PC-9 (cell line): ENCODE results near the gene ARHGEF7. TPM values are rescaled to one million over a fixed set of nuclear protein-coding genes. Genes with fewer than 3 reads are reported as not detected.
"Not testable (repeated sequence)": the region's sequence is repeated elsewhere in the genome, so short reads cannot be mapped to it uniquely, and the experiment has no call there.

ENCODE experiments used
- BruUV-seq: library from RNA; stranded (reverse); fragments of 400-500 nt; replicated peaks from 2 replicates; lab custom pipeline; 2021; lab: Mats Ljungman, UMichigan
- CTCF ChIA-PET: fragments of 300-600 bp; sonication (Branson Sonifier 250); formaldehyde crosslinking; loops from one replicate; lab custom pipeline; 2022; ENCODE audit warnings: antibody characterized with exemption; lab: Charles Lee
- POLR2A ChIA-PET: fragments of 300-600 bp; sonication (Branson Sonifier 250); formaldehyde crosslinking; loops from one replicate; lab custom pipeline; 2022; ENCODE audit warnings: antibody characterized with exemption; ENCODE audit not compliant: unreplicated experiment; lab: Charles Lee
- DNase-seq, 2 experiments: peaks; one replicate each; pipeline versions ENCODE4 v3.0.0 to v3.0.0-alpha.2; 2015 to 2022; ENCODE audit warnings: mixed read lengths in 1 of 2
- H2AFZ ChIP-seq: fragments of 200-600 bp; sonication (generic); 2 replicates; pipeline ENCODE4 v1.8.1; 2017; ENCODE audit warnings: antibody characterized with exemption
- H3F3A ChIP-seq: fragments of 200-600 bp; sonication (generic); 2 replicates; pipeline ENCODE4 v1.8.1; 2017; ENCODE audit warnings: antibody characterized with exemption, mild to moderate bottlenecking, low read depth; ENCODE audit not compliant: insufficient read depth
- H3K27ac ChIP-seq: fragments of 200-600 bp; sonication (generic); 2 replicates; pipeline ENCODE4 v1.6.1; 2016; ENCODE audit warnings: mixed run types
- H3K27me3 ChIP-seq: fragments of 200-600 bp; sonication (generic); 2 replicates; pipeline ENCODE4 v1.6.1; 2016; ENCODE audit warnings: low read depth, mixed run types; ENCODE audit not compliant: insufficient read depth
- H3K36me3 ChIP-seq: fragments of 200-600 bp; sonication (generic); 2 replicates; pipeline ENCODE4 v1.6.1; 2016; ENCODE audit warnings: low read depth, mixed run types
- H3K4me1 ChIP-seq: fragments of 200-600 bp; sonication (generic); replicated peaks from 2 replicates; pipeline ENCODE4 v1.6.1; 2016; ENCODE audit warnings: mixed run types; ENCODE audit not compliant: insufficient read depth
- H3K4me2 ChIP-seq: fragments of 200-600 bp; sonication (generic); 2 replicates; pipeline ENCODE4 v1.6.1; 2017; ENCODE audit warnings: mixed run types
- H3K4me3 ChIP-seq: fragments of 200-600 bp; sonication (generic); 2 replicates; pipeline ENCODE4 v1.6.1; 2016; ENCODE audit warnings: mixed run types
- H3K79me2 ChIP-seq: fragments of 200-600 bp; sonication (generic); 2 replicates; pipeline ENCODE4 v1.6.1; 2017; ENCODE audit warnings: low read depth, mixed run types
- H3K9me2 ChIP-seq: fragments of 200-600 bp; sonication (generic); 2 replicates; pipeline ENCODE4 v1.8.1; 2017; ENCODE audit warnings: mild to moderate bottlenecking; ENCODE audit not compliant: insufficient read depth
- H3K9me3 ChIP-seq: fragments of 200-600 bp; sonication (generic); 2 replicates; pipeline ENCODE4 v1.8.1; 2016; ENCODE audit warnings: low read depth; ENCODE audit not compliant: insufficient read depth
- H4K20me1 ChIP-seq: fragments of 200-600 bp; sonication (generic); 2 replicates; pipeline ENCODE4 v1.8.1; 2017; ENCODE audit not compliant: insufficient read depth
- EZH2 ChIP-seq: fragments of 200-600 bp; sonication (generic); IDR thresholded peaks from 2 replicates; pipeline ENCODE4 v1.8.0; 2017; ENCODE audit warnings: antibody characterized with exemption, low read depth
- intact Hi-C: fragments of 100-400 bp; cut with micrococcal nuclease; formaldehyde crosslinking; loops from one replicate; pipeline ENCODE4 v1.10.0; 2022; ENCODE audit not compliant: unreplicated experiment
- total RNA-seq: library from RNA; stranded (reverse); gene quantifications from 2 replicates; pipeline ENCODE4 v1.2.3, GENCODE V29; 2021
- TF ChIP-seq, protein P1 (sequence below): fragments of 200-600 bp; sonication (generic); conservative IDR thresholded peaks from 2 replicates; pipeline ENCODE4 v1.6.1; 2017; ENCODE audit warnings: mixed run types, antibody characterized with exemption, mild to moderate bottlenecking, moderate library complexity

Gene ARHGEF7
- total RNA-seq, 1 experiment from 2014 or later = 37.0 TPM

DNA sequence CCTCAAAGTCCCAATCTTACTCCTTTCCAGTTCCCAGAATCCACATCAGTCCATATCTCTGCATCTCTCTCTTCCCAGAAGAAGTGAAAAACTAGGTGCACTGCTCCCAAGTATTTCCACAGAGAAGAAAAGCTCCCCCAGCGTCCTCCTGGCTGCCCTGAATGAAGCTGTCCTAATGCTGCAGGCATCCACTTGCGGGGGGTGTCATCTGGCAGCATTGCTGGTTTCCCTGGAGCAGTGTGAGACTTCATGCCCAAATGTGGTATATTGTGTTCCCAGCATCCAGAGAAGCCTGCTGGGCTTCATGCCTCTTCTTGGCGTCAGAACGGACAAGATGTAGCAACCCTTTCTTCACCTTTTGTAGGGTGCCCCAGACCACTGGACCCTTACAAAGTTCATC lies 32.9 kb upstream of the ARHGEF7 start:
- Histone ChIP-seq H4K20me1 (peaks cover 3% of the 10 kb centered on the region; the same call in 1 of the 2 replicates), H3K27ac (no peak overlapping the region), H3F3A (no peaks in the 10 kb centered on the region), H3K4me3 (no peak overlapping the region), H3K36me3 (no peaks in the 10 kb centered on the region), H3K9me2 (no peaks in the 10 kb centered on the region), H2AFZ (no peak overlapping the region), H3K27me3 (peaks cover 92% of the 10 kb centered on the region), H3K9me3 (no peaks in the 10 kb centered on the region), H3K79me2 (no peaks in the 10 kb centered on the region), H3K4me1 (no peaks in the 10 kb centered on the region), H3K4me2 (no peak overlapping the region)
- CTCF ChIA-PET = no interaction called here
- POLR2A ChIA-PET = no interaction called here
- TF ChIP-seq, protein P1, sequence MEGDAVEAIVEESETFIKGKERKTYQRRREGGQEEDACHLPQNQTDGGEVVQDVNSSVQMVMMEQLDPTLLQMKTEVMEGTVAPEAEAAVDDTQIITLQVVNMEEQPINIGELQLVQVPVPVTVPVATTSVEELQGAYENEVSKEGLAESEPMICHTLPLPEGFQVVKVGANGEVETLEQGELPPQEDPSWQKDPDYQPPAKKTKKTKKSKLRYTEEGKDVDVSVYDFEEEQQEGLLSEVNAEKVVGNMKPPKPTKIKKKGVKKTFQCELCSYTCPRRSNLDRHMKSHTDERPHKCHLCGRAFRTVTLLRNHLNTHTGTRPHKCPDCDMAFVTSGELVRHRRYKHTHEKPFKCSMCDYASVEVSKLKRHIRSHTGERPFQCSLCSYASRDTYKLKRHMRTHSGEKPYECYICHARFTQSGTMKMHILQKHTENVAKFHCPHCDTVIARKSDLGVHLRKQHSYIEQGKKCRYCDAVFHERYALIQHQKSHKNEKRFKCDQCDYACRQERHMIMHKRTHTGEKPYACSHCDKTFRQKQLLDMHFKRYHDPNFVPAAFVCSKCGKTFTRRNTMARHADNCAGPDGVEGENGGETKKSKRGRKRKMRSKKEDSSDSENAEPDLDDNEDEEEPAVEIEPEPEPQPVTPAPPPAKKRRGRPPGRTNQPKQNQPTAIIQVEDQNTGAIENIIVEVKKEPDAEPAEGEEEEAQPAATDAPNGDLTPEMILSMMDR = no peak
- no peak for TF ChIP-seq EZH2
- BruUV-seq = no TSS peak
- intact Hi-C loops = no loop called here
- no peak for DNase-seq

DNA sequence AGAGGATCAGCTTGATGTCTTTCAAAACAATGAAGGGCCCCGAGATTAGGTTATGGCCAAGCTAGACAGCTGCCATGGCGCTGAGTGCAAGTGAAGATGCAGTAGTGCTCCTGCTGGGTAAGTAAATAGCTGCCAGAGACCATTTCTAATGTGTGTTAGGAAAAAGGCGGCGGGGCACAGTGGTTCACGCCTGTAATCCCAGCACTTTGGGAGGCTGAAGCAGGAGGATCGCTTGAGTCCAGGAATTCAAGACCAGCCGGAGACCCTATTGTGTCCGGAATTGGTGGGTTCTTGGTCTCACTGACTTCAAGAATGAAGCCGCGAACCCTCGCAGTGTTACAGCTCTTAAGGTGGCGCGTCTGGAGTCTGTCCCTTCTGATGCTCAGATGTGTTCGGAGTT lies 32.3 kb upstream of the ARHGEF7 start:
- CTCF ChIA-PET, H3K4me2 ChIP-seq, DNase-seq, H3K36me3 ChIP-seq, POLR2A ChIA-PET, H3K9me2 ChIP-seq, H3K27ac ChIP-seq, H3K4me3 ChIP-seq, BruUV-seq, H4K20me1 ChIP-seq, H3K9me3 ChIP-seq, intact Hi-C loops, H2AFZ ChIP-seq, H3K79me2 ChIP-seq, H3F3A ChIP-seq, H3K4me1 ChIP-seq: not testable (repeated sequence)
- peaks cover 91% of the 10 kb centered on the region for H3K27me3 ChIP-seq

DNA sequence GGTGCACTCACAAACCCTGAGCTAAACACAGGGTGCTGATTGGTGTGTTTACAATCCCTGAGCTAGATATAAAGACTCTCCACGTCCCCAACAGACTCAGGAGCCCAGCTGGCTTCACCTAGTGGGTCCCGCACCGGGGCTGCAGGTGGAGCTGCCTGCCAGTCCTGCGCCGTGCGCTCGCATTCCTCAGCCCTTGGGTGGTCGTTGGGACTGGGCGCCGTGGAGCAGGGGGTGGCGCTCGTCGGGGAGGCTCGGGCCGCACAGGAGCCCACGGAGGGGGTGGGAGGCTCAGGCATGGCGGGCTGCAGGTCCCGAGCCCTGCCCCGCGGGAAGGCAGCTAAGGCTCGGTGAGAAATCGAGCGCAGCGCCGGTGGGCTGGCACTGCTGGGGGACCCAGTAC lies 31.4 kb upstream of the ARHGEF7 start:
- H3K4me3 ChIP-seq, H3F3A ChIP-seq, H3K4me2 ChIP-seq, CTCF ChIA-PET, H3K9me3 ChIP-seq, H4K20me1 ChIP-seq, H2AFZ ChIP-seq, H3K4me1 ChIP-seq, DNase-seq, H3K79me2 ChIP-seq, H3K9me2 ChIP-seq, BruUV-seq, H3K36me3 ChIP-seq, POLR2A ChIA-PET, intact Hi-C loops, H3K27ac ChIP-seq: not testable (repeated sequence)
- H3K27me3 ChIP-seq = peaks cover 87% of the 10 kb centered on the region

DNA sequence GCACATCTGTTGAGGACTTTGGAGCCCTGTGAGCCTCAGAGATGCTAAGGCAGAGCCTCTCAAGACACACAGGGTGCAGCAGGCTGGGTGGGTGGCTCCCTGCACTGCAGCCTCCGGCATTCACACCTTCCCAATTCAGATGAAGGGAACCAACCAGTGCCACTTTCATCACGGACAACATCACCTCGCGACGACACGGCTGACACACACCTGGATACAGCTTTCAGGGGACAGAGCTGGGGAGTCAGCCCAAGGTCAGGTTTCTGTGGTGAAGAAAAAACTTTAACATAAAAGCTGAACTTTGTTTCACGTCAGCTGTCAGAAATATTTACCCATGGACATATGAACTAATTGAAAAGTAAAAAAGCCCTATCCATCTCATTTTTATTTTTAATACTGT lies 24.9 kb upstream of the ARHGEF7 start:
- TF ChIP-seq, protein P1 = no peak
- TF ChIP-seq EZH2 = no peak
- Histone ChIP-seq H3K9me2 (no peaks in the 10 kb centered on the region), H3K4me3 (no peak overlapping the region), H3K4me2 (no peak overlapping the region), H3K4me1 (no peaks in the 10 kb centered on the region), H4K20me1 (peaks cover 3% of the 10 kb centered on the region; the same call in 1 of the 2 replicates), H3K27ac (no peak overlapping the region), H3K27me3 (peaks cover 88% of the 10 kb centered on the region), H3K79me2 (no peaks in the 10 kb centered on the region), H3K36me3 (no peaks in the 10 kb centered on the region), H3F3A (no peaks in the 10 kb centered on the region), H2AFZ (no peak overlapping the region), H3K9me3 (no peaks in the 10 kb centered on the region)
- intact Hi-C loops = no loop called here
- no TSS peak for BruUV-seq
- no peak for DNase-seq
- ChIA-PET POLR2A (no interaction called here), CTCF (no interaction called here)
